ENCODE measurements around the gene SRA1.

DNA sequence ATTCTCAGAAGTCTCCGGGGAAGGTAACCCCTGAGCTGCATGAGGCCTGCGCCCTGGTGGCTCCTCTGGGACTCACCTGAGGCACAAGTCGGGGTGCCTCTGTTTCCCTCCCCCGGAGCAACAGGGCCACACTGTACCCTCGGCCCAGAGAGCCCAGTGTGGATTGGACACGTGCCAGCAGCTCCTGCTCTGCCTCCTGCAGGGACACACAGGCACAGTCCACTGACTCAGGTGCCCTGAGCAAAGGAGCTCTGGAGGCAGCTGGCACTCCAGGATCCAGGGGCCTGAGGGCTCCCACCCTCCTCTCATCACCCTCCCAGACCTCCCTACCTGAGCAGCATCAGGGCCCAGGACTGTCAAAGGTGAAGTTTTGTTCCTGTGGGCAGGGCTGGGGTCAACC is 36.9 kb upstream of the SRA1 start:
- no peak for TF ChIP-seq CTCF (tag by site-specific recombination; IDR thresholded peaks at IDR 0.05)
- TF ChIP-seq TCF7L2 (IDR thresholded peaks at IDR 0.05; ENCODE audit: borderline replicate concordance, low read depth, low read length) = no peak
- no peak for TF ChIP-seq ZNF19 (tag by site-specific recombination; IDR thresholded peaks at IDR 0.05; ENCODE audit: low read depth)
- TF ChIP-seq TSHZ1 (tag by site-specific recombination; IDR thresholded peaks at IDR 0.05; ENCODE audit: borderline replicate concordance) = no peak
